Vagina (tissue), 2 donors: Measurements from ENCODE around the gene FLNB. TPM values are rescaled to one million over a fixed set of nuclear protein-coding genes. Genes with fewer than 3 reads are reported as not detected.

Experiments used
- DNase-seq, 2 donors: peaks; one replicate each; pipeline ENCODE4 v3.0.0-alpha.2; 2017; ENCODE audit errors: extremely low spot score in 2 of 2
- H3K27ac ChIP-seq: fragments of 200-600 bp; sonication (generic); one replicate; pipeline ENCODE4 v1.5.1; 2019
- H3K27me3 ChIP-seq: fragments of 200-600 bp; sonication (generic); one replicate; pipeline ENCODE4 v1.5.1; 2019
- H3K36me3 ChIP-seq, 2 donors: fragments of 200-600 bp; sonication (generic); one replicate each; pipeline ENCODE4 v1.5.1; 2017 to 2019
- H3K4me1 ChIP-seq: fragments of 200-600 bp; sonication (generic); one replicate; pipeline ENCODE4 v1.5.1; 2019
- H3K4me3 ChIP-seq, 2 donors: fragments of 200-600 bp; sonication (generic); 1 replicate in 1 of 2; 2 replicates in 1 of 2; pipeline ENCODE4 v1.5.1; 2016 to 2019
- H3K9me3 ChIP-seq: fragments of 200-600 bp; sonication (generic); one replicate; pipeline ENCODE4 v1.5.1; 2019
- POLR2A ChIP-seq, 2 donors: fragments of 450-650 bp; IDR thresholded peaks; one replicate each; pipeline ENCODE4 v1.6.1; 2017; ENCODE audit warnings: antibody characterized with exemption in 2 of 2, mild to moderate bottlenecking in 2 of 2, moderate library complexity in 2 of 2
- POLR2AphosphoS5 ChIP-seq, 2 donors: sonication (generic); formaldehyde crosslinking; IDR thresholded peaks; one replicate each; pipeline ENCODE4 v1.9.0; 2017; ENCODE audit warnings: antibody characterized with exemption in 2 of 2, mild to moderate bottlenecking in 2 of 2, low read depth in 1 of 2; ENCODE audit not compliant: insufficient read depth in 1 of 2
- intact Hi-C: fragments of 100-400 bp; cut with DNase I; formaldehyde crosslinking; loops from one replicate; pipeline ENCODE4 v1.15.1; 2023
- total RNA-seq: library from RNA; depleted of rRNA; stranded (reverse); fragments of >200 nt; gene quantifications from one replicate; pipeline ENCODE4 v1.2.3, GENCODE V29; 2016
- TF ChIP-seq, protein P1 (sequence below), 3 experiments: fragments of 450-650 bp in 2 of 3; fragments of 200-600 bp in 1 of 3; sonication (generic) in 1 of 3; IDR thresholded peaks; one replicate each; pipeline ENCODE4 v1.5.1; 2017 to 2019; ENCODE audit warnings: antibody characterized with exemption in 3 of 3, mild to moderate bottlenecking in 2 of 3, moderate library complexity in 2 of 3

FLNB gene
- total RNA-seq, 1 donor from 2014 or later = 147 TPM

DNA sequence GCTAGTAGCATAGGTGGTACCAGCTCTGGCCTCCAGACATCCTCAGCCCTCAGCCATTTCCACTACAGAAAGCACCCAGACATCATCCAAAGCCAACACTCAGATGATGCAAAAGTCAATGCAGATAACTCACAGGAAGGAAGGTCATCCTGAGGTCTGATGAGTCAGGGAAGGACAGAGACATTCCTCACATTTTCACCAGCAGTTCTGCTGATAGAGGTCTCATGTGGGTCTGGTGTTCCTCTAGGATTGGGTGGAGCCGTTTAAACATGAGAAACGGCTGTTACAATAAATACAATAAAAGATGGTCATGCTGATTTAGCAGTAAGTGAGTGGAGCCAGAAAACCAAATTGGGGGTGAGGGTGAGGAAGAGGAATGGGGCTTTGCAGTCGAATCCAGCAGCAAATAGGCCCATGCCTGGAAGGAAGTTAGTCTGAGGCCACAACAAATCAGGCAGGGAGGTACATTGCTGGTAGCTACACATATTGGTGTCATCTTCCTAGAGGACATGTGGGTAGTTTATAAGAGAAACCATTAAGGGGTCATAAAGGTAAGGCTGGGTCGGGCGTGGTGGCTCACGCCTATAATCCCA is 33.3 kb upstream of the FLNB start:
- no peak overlapping the region for H3K27ac ChIP-seq
- no peak overlapping the region for H3K4me3 ChIP-seq
- no peak for TF ChIP-seq POLR2AphosphoS5 (IDR thresholded peaks at IDR 0.05; ENCODE audit: insufficient read depth in 1 of 2, low read depth in 1 of 2)
- H3K4me1 ChIP-seq = peaks cover 31% of the 10 kb centered on the region
- no peak for DNase-seq
- intact Hi-C loops = no loop called here
- no peaks in the 10 kb centered on the region for H3K27me3 ChIP-seq
- no peaks in the 10 kb centered on the region for H3K9me3 ChIP-seq
- no peaks in the 10 kb centered on the region for H3K36me3 ChIP-seq

DNA sequence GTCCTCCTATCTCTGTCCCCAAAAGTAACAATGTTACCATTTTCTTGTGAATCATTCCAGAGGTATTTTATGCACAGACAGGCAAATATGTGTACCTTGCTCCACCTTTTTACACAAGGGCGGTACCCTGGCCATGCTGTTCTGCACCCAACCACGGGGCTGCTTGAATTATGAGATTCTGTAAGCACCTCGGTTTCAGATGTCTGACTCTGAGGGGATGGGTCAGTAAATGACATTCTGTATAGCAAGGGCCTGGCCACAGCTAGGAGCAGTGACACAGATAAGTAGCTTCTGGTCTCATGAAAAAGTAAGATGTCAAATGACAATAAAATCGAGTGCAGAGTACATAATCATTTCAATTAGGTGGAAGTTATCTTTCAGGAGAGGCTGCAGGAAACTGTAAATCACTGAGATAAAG is 30.4 kb upstream of the FLNB start:
- no peaks in the 10 kb centered on the region for H3K27me3 ChIP-seq
- no peak for DNase-seq
- H3K4me3 ChIP-seq = no peak overlapping the region
- TF ChIP-seq POLR2AphosphoS5 (IDR thresholded peaks at IDR 0.05; ENCODE audit: insufficient read depth in 1 of 2, low read depth in 1 of 2) (no peak), POLR2A (IDR thresholded peaks at IDR 0.05) (no peak)
- TF ChIP-seq, protein P1, sequence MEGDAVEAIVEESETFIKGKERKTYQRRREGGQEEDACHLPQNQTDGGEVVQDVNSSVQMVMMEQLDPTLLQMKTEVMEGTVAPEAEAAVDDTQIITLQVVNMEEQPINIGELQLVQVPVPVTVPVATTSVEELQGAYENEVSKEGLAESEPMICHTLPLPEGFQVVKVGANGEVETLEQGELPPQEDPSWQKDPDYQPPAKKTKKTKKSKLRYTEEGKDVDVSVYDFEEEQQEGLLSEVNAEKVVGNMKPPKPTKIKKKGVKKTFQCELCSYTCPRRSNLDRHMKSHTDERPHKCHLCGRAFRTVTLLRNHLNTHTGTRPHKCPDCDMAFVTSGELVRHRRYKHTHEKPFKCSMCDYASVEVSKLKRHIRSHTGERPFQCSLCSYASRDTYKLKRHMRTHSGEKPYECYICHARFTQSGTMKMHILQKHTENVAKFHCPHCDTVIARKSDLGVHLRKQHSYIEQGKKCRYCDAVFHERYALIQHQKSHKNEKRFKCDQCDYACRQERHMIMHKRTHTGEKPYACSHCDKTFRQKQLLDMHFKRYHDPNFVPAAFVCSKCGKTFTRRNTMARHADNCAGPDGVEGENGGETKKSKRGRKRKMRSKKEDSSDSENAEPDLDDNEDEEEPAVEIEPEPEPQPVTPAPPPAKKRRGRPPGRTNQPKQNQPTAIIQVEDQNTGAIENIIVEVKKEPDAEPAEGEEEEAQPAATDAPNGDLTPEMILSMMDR (IDR thresholded peaks at IDR 0.05) = no peak
- peaks cover 16% of the 10 kb centered on the region for H3K4me1 ChIP-seq
- H3K27ac ChIP-seq = no peak overlapping the region
- no peaks in the 10 kb centered on the region for H3K9me3 ChIP-seq
- H3K36me3 ChIP-seq = no peaks in the 10 kb centered on the region
- intact Hi-C loops = no loop called here

DNA sequence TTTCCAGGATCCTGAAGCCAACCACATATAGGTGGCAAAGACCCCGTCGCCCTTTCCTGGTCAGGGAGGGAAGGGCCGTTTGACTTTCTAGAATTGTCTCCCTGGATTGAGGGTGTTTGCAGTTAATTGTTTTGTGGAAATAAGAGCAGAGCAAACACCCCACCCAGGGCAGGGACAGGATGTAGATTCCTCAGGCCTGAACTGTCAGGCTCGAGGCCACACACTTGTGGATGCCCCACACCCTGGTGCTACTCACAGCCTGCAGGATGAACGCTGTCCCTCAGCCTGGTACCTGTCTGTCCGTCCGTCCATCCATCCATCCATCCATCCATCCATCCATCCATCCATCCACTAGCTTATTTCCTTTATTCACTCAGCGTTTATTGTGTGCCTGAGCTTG is 29.9 kb upstream of the FLNB start:
- no peaks in the 10 kb centered on the region for H3K9me3 ChIP-seq
- no peak overlapping the region for H3K4me3 ChIP-seq
- no peaks in the 10 kb centered on the region for H3K27me3 ChIP-seq
- no peak overlapping the region for H3K27ac ChIP-seq
- no peak for DNase-seq
- H3K36me3 ChIP-seq = no peaks in the 10 kb centered on the region
- peaks cover 12% of the 10 kb centered on the region for H3K4me1 ChIP-seq
- TF ChIP-seq POLR2A (IDR thresholded peaks at IDR 0.05) (no peak), POLR2AphosphoS5 (IDR thresholded peaks at IDR 0.05; ENCODE audit: insufficient read depth in 1 of 2, low read depth in 1 of 2) (no peak)
- TF ChIP-seq, protein P1 (IDR thresholded peaks at IDR 0.05) = no peak
- intact Hi-C loops = no loop called here

DNA sequence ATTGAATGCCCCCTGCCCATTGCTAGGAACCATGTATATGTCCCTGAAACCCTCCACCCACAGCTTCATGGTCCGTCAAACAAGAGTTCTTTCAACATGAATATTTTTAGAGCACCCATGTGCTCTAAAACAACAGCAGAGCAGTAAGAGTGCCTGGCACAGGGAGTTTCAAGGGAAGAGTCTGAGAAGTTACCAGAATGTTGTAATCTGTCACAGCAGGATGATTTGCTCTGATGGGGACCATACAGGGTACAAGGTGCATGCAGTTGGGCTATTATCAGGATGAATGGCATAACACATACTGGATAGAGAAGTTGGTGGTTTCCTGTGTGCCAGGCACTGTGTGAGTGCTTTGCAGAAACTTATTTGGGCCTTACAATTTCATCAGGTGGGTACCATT is 27.8 kb upstream of the FLNB start:
- peaks cover 14% of the 10 kb centered on the region for H3K4me1 ChIP-seq
- H3K27me3 ChIP-seq = no peaks in the 10 kb centered on the region
- no peak overlapping the region for H3K27ac ChIP-seq
- H3K36me3 ChIP-seq = no peaks in the 10 kb centered on the region
- no peaks in the 10 kb centered on the region for H3K9me3 ChIP-seq
- no peak for DNase-seq
- intact Hi-C loops = no loop called here
- TF ChIP-seq, protein P1 (IDR thresholded peaks at IDR 0.05) = no peak
- no peak for TF ChIP-seq POLR2A (IDR thresholded peaks at IDR 0.05)
- H3K4me3 ChIP-seq = no peak overlapping the region

DNA sequence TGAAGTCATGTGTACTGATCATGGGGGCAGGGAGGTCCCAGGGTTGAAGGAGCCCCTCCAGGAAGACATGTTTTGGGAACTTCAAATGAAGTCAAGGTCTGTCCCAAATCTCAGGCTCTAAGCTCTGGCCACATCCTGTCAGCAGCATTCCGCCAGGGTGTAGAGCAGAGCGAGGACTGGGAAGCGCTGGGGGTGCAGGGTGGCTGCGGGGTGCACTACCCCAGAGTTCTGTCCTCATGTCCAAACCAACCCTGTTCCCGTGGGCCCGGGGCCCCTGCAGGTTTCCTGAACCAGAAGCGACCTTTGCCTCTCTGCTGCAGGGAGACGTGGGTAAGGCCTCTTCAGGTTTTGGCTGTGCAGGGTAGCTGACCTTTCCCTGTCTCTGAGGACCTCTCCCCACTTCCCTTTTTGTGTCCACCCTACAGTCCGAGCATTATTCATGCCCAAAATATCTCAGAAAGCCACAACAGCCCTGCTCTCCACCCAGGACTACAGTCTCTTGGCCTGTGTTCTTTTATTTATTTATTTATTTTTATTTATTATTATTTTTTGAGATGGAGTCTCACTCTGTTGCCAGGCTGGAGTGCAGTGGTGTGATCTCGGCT is 26.6 kb upstream of the FLNB start:
- no peak overlapping the region for H3K27ac ChIP-seq
- intact Hi-C loops = no loop called here

More for the DNA sequence above, 26.6 kb upstream of the FLNB start:
- H3K4me3 ChIP-seq = no peak overlapping the region
- no peaks in the 10 kb centered on the region for H3K9me3 ChIP-seq
- TF ChIP-seq POLR2A (IDR thresholded peaks at IDR 0.05) (no peak), POLR2AphosphoS5 (IDR thresholded peaks at IDR 0.05; ENCODE audit: insufficient read depth in 1 of 2, low read depth in 1 of 2) (no peak)
- TF ChIP-seq, protein P1 (IDR thresholded peaks at IDR 0.05) = no peak
- no peaks in the 10 kb centered on the region for H3K36me3 ChIP-seq
- no peak for DNase-seq
- no peaks in the 10 kb centered on the region for H3K27me3 ChIP-seq
- H3K4me1 ChIP-seq = peaks cover 14% of the 10 kb centered on the region
